Measurements from ENCODE around the gene PCTP.

Gene PCTP

GRCh38 chr17:55806745-55807495 lies 56.1 kb downstream of the PCTP start:
- DNase-seq (ENCODE audit: low spot score), result no peak

GRCh38 chr17:55811536-55811935 lies 60.7 kb downstream of the PCTP start:
- no peak for DNase-seq (ENCODE audit: low spot score)

- DNase-seq (ENCODE audit: low spot score), result no peak
These were observed 61.5 kb downstream of the PCTP start for GRCh38 chr17:55812323-55812722.

GRCh38 chr17:55813944-55814343 lies 63.1 kb downstream of the PCTP start:
- DNase-seq (ENCODE audit: low spot score), result no peak

GRCh38 chr17:55814377-55814776 lies 63.5 kb downstream of the PCTP start:
- no peak for DNase-seq (ENCODE audit: low spot score)

GRCh38 chr17:55816532-55817396 lies 65.9 kb downstream of the PCTP start:
- DNase-seq (ENCODE audit: low spot score), result no peak

- no peak for DNase-seq (ENCODE audit: low spot score)
These were observed 66.5 kb downstream of the PCTP start for GRCh38 chr17:55817397-55817709.

GRCh38 chr17:55818026-55818425 lies 67.2 kb downstream of the PCTP start:
- no peak for DNase-seq (ENCODE audit: low spot score)

- no peak for DNase-seq (ENCODE audit: low spot score)
These were observed 67.9 kb downstream of the PCTP start for GRCh38 chr17:55818451-55819375.

GRCh38 chr17:55820675-55821074 lies 69.8 kb downstream of the PCTP start:
- no peak for DNase-seq (ENCODE audit: low spot score)

- DNase-seq (ENCODE audit: low spot score), result no peak
These were observed 71.2 kb downstream of the PCTP start for GRCh38 chr17:55822028-55822427.

- no peak for DNase-seq (ENCODE audit: low spot score)
These were observed 74.4 kb downstream of the PCTP start for GRCh38 chr17:55825213-55825612.
